Caco-2 (cell line): ENCODE measurements around the gene CLEC2L. TPM values are rescaled to one million over a fixed set of nuclear protein-coding genes. Genes with fewer than 3 reads are reported as not detected.

ENCODE experiments used
- BruUV-seq: library from RNA; stranded (reverse); fragments of 400-500 nt; replicated peaks from 2 replicates; lab custom pipeline; 2021; lab: Mats Ljungman, UMichigan
- CTCF ChIA-PET: fragments of 300-600 bp; sonication (Branson Sonifier 250); formaldehyde crosslinking; loops from one replicate; lab custom pipeline; 2022; ENCODE audit warnings: antibody characterized with exemption; lab: Charles Lee
- POLR2A ChIA-PET: fragments of 300-600 bp; sonication (Branson Sonifier 250); formaldehyde crosslinking; loops from one replicate; lab custom pipeline; 2022; ENCODE audit warnings: antibody characterized with exemption; lab: Charles Lee
- DNase-seq, 2 experiments: peaks; one replicate each; pipeline versions ENCODE4 v3.0.0 to v3.0.0-alpha.2; 2020 to 2022
- H3K27me3 ChIP-seq: replicated peaks from 2 replicates; pipeline ENCODE4 v1.6.0; 2011; ENCODE audit warnings: low read length; ENCODE audit not compliant: control insufficient read depth, insufficient read depth
- H3K36me3 ChIP-seq: 2 replicates; pipeline ENCODE4 v1.5.1; 2011; ENCODE audit warnings: low read length; ENCODE audit not compliant: control insufficient read depth, insufficient read depth
- H3K4me1 ChIP-seq: fragments of 250-450 bp; sonication (Bioruptor Pico); 2 replicates; pipeline ENCODE4 v1.5.1; 2020; ENCODE audit warnings: mild to moderate bottlenecking
- H3K4me3 ChIP-seq: 2 replicates; pipeline ENCODE4 v1.5.1; 2011; ENCODE audit warnings: low read depth, mild to moderate bottlenecking, control low read depth, low read length
- H3K9me3 ChIP-seq: fragments of 250-450 bp; sonication (Bioruptor Pico); 2 replicates; pipeline ENCODE4 v1.5.1; 2020; ENCODE audit warnings: mild to moderate bottlenecking, moderate library complexity
- H3K27ac Mint-ChIP-seq: one replicate; pipeline ENCODE4 v1.8.0; 2022; ENCODE audit warnings: mixed read lengths; ENCODE audit not compliant: unreplicated experiment
- H3K27me3 Mint-ChIP-seq: one replicate; pipeline ENCODE4 v1.8.0; 2022; ENCODE audit warnings: mixed read lengths; ENCODE audit not compliant: insufficient read depth, unreplicated experiment
- H3K36me3 Mint-ChIP-seq: one replicate; pipeline ENCODE4 v1.8.0; 2022; ENCODE audit warnings: mild to moderate bottlenecking, mixed read lengths; ENCODE audit not compliant: insufficient read depth, unreplicated experiment
- H3K4me1 Mint-ChIP-seq: one replicate; pipeline ENCODE4 v1.8.0; 2022; ENCODE audit warnings: low read depth, mixed read lengths; ENCODE audit not compliant: unreplicated experiment
- H3K4me3 Mint-ChIP-seq: one replicate; pipeline ENCODE4 v1.8.0; 2022; ENCODE audit warnings: mild to moderate bottlenecking, moderate library complexity, mixed read lengths; ENCODE audit not compliant: unreplicated experiment
- H3K9me3 Mint-ChIP-seq: one replicate; pipeline ENCODE4 v1.8.0; 2022; ENCODE audit warnings: mixed read lengths; ENCODE audit not compliant: unreplicated experiment
- CTCF ChIP-seq, 2 experiments: fragments of 200-600 bp in 1 of 2; IDR thresholded peaks; 1 replicate in 1 of 2; 2 replicates in 1 of 2; pipeline versions ENCODE4 v1.5.1 to v1.8.0; 2011 to 2022; ENCODE audit warnings: antibody characterized with exemption in 1 of 2, control low read depth in 1 of 2, inconsistent platforms in 1 of 2, low read depth in 1 of 2, low read length in 1 of 2, mild to moderate bottlenecking in 1 of 2, moderate library complexity in 1 of 2; ENCODE audit not compliant: insufficient read depth in 1 of 2, severe bottlenecking in 1 of 2, unreplicated experiment in 1 of 2
- intact Hi-C: fragments of 100-400 bp; cut with micrococcal nuclease; formaldehyde crosslinking; loops from one replicate; pipeline ENCODE4 v1.10.0; 2022; ENCODE audit not compliant: unreplicated experiment
- total RNA-seq: library from RNA; stranded (reverse); gene quantifications from 2 replicates; pipeline ENCODE4 v1.2.3, GENCODE V29; 2022

CLEC2L gene
- total RNA-seq, 1 experiment from 2014 or later = not detected

- Mint-ChIP-seq H3K4me1 (no peaks in the 10 kb centered on the region), H3K4me3 (no peak overlapping the region), H3K9me3 (no peaks in the 10 kb centered on the region), H3K36me3 (peaks cover 7% of the 10 kb centered on the region), H3K27ac (no peak overlapping the region), H3K27me3 (no peaks in the 10 kb centered on the region)
- Histone ChIP-seq H3K4me1 (no peaks in the 10 kb centered on the region), H3K9me3 (no peaks in the 10 kb centered on the region), H3K36me3 (no peaks in the 10 kb centered on the region; the same call in 1 of the 2 replicates), H3K4me3 (no peak overlapping the region), H3K27me3 (no peaks in the 10 kb centered on the region)
- ChIA-PET POLR2A (no interaction called here), CTCF (interaction anchor here (0.6 kb wide), 1 partner anchor 306 kb away, joined by 3 read pairs; no protein-coding TSS in a partner anchor)
- TF ChIP-seq CTCF (IDR thresholded peaks at IDR 0.05; ENCODE audit: insufficient read depth in 1 of 2, low read depth in 1 of 2, low read length in 1 of 2, severe bottlenecking in 1 of 2, unreplicated experiment in 1 of 2) = no peak
- BruUV-seq = no TSS peak
- intact Hi-C loops = no loop called here
- DNase-seq = no peak
These were observed 50.4 kb downstream of the CLEC2L start for GRCh38 chr7:139573871-139574270.

DNA sequence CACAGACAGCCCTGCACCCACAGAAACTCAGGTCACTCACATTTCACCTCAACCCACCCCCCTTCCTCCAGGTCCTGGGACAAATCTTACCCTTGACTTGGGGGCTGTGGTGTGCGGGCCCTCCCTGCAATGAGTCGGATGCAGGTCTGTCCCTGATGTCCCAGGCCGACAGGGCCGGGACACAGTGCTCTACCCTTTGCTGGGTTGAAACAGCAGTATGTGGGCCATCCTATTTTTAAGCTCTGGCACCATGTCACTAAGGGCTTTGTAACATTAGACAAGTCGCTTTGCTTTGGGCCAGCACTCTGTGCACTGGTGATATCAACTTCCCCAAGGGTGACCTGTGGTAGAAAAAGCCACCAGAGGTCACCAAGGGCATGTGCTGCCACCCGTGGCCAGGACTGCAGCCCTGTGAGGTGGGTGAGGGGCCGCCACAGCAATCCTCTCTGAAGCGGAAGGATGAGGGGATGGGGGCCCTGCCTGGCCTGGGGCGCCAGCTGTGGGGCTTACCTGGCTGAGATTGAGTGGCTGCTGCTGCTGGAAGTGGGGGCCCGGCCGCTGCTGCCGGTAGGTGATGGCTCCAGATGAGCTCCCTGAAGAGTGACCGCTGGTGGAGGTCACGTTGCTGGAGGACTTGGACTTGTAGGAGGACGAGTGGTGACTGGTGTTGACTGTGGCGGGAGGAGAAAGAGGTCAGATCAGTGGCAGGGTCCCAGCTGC is 51.3 kb downstream of the CLEC2L start:
- intact Hi-C loops = no loop called here
- ChIA-PET POLR2A (no interaction called here), CTCF (interaction anchor here (0.5 to 0.6 kb wide), 2 partner anchors 75 to 305 kb away, joined by 3 read pairs; no protein-coding TSS in a partner anchor)
- H3K27me3 Mint-ChIP-seq = no peaks in the 10 kb centered on the region
- DNase-seq = no peak
- no TSS peak for BruUV-seq
- no peaks in the 10 kb centered on the region for H3K4me1 Mint-ChIP-seq
- no peak overlapping the region for H3K4me3 Mint-ChIP-seq
- Histone ChIP-seq H3K36me3 (no peaks in the 10 kb centered on the region; the same call in 1 of the 2 replicates), H3K9me3 (no peaks in the 10 kb centered on the region), H3K27me3 (no peaks in the 10 kb centered on the region), H3K4me1 (no peaks in the 10 kb centered on the region), H3K4me3 (no peak overlapping the region)
- no peak for TF ChIP-seq CTCF (IDR thresholded peaks at IDR 0.05; ENCODE audit: insufficient read depth in 1 of 2, low read depth in 1 of 2, low read length in 1 of 2, severe bottlenecking in 1 of 2, unreplicated experiment in 1 of 2)
- H3K36me3 Mint-ChIP-seq = peaks cover 7% of the 10 kb centered on the region
- no peak overlapping the region for H3K27ac Mint-ChIP-seq
- H3K9me3 Mint-ChIP-seq = no peaks in the 10 kb centered on the region

DNA sequence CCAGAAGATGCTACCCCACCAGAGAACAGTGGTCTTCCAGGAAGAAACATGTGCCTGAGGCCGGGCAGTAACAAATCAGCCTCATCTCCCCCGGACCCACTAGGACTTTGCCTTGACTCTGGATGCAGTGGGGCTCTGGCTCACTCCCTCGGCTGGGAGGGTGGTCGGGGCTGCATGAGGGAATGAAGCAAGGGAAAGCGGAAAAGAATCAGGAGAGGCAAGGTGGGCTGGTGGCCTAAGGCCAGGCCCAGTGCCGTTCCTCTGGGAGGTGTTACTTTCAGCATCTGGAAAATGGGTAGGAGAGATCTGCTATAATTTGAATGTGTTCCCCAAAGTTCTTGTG is 51.8 kb downstream of the CLEC2L start:
- POLR2A ChIA-PET = no interaction called here
- no peak overlapping the region for H3K27ac Mint-ChIP-seq
- no peak overlapping the region for H3K4me3 Mint-ChIP-seq
- H3K4me1 ChIP-seq = no peaks in the 10 kb centered on the region
- no peaks in the 10 kb centered on the region; the same call in 1 of the 2 replicates for H3K36me3 ChIP-seq
- no peak for DNase-seq
- no peaks in the 10 kb centered on the region for H3K9me3 Mint-ChIP-seq
- intact Hi-C loops = no loop called here
- CTCF ChIA-PET = interaction anchor here (0.5 kb wide), 1 partner anchor 76 kb away, joined by 3 read pairs; no protein-coding TSS in a partner anchor
- no peaks in the 10 kb centered on the region for H3K27me3 ChIP-seq
- no peak overlapping the region for H3K4me3 ChIP-seq
- no TSS peak for BruUV-seq
- H3K36me3 Mint-ChIP-seq = peaks cover 7% of the 10 kb centered on the region
- no peaks in the 10 kb centered on the region for H3K4me1 Mint-ChIP-seq
- no peak for TF ChIP-seq CTCF (IDR thresholded peaks at IDR 0.05; ENCODE audit: insufficient read depth in 1 of 2, low read depth in 1 of 2, low read length in 1 of 2, severe bottlenecking in 1 of 2, unreplicated experiment in 1 of 2)
- H3K27me3 Mint-ChIP-seq = no peaks in the 10 kb centered on the region
- no peaks in the 10 kb centered on the region for H3K9me3 ChIP-seq
